Activated naive CD4-positive, alpha-beta T cell treated with anti-CD3 and anti-CD28 coated beads for 36 hours (primary cell): ENCODE data around the gene PLA2G4F. TPM values are rescaled to one million over a fixed set of nuclear protein-coding genes. Genes with fewer than 3 reads are reported as not detected.

ENCODE experiments used
- CTCF ChIA-PET: fragments of 350-600 bp; sonication (Branson Sonifier 250); formaldehyde crosslinking; loops from one replicate; lab custom pipeline; 2021; ENCODE audit warnings: antibody characterized with exemption; lab: Charles Lee
- DNase-seq: peaks from one replicate; pipeline ENCODE4 v3.0.0-alpha.2; 2020
- H3K27ac Mint-ChIP-seq: one replicate; pipeline ENCODE4 v1.8.0; 2021; ENCODE audit warnings: mild to moderate bottlenecking, mixed read lengths
- H3K27me3 Mint-ChIP-seq: one replicate; pipeline ENCODE4 v1.8.0; 2021; ENCODE audit warnings: low read depth, mixed read lengths
- H3K36me3 Mint-ChIP-seq: one replicate; pipeline ENCODE4 v1.8.0; 2021; ENCODE audit warnings: low read depth, mixed read lengths
- H3K4me1 Mint-ChIP-seq: one replicate; pipeline ENCODE4 v1.8.0; 2021; ENCODE audit warnings: low read depth, mixed read lengths
- H3K4me3 Mint-ChIP-seq: one replicate; pipeline ENCODE4 v1.8.0; 2021; ENCODE audit warnings: mild to moderate bottlenecking, moderate library complexity, mixed read lengths
- H3K9me3 Mint-ChIP-seq: one replicate; pipeline ENCODE4 v1.8.0; 2021; ENCODE audit warnings: mixed read lengths
- intact Hi-C: fragments of 100-400 bp; cut with micrococcal nuclease; formaldehyde crosslinking; loops from one replicate; pipeline ENCODE4 v1.15.1; 2023
- total RNA-seq, 2 experiments: library from RNA; stranded (reverse); gene quantifications; one replicate each; pipeline ENCODE4 v1.2.3, GENCODE V29; 2021

Gene PLA2G4F
- total RNA-seq, 2 experiments from 2014 or later, result not detected

DNA sequence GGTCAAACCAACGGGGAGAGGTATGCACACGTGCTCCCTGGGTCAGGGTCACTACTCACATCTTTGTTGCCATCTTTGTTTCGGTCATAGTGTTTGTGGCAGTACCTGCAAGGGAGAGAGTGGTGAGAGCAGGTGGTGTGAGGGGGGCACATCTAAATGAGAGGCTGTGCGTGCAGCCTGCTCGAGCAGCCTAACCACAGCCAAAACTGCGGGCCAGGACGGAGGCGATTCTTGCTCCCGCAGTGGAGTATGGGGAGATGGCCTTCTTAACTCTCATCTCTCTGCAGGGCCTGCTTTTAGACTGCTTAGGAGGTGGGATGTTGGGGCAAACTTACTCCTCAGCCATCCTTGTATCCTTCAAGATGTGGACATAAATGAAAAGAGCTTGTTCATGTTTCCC lies 6.9 kb upstream of the PLA2G4F start:
- Mint-ChIP-seq H3K27ac (no peak overlapping the region), H3K9me3 (no peaks in the 10 kb centered on the region)
- no peak for DNase-seq

DNA sequence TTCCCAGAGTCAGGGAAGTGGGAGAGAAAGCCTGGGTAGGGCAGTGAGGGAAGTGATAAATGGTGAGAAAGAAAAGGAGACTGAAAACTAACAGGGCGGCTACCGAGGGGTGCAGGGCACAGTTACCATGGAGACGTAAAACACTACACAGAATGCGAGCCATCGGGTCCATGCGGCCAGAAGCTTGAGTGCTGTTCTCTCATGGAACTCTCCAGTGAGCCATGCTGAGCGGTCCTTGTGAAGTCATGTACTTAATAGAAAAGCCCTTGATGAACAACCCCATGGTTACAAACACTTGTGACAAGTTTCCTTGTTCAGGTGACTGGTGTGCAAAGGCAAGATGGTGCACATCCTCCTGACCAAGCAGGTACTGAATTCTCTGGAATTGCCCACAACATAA lies 3.7 kb upstream of the PLA2G4F start:
- no peak for DNase-seq
- Mint-ChIP-seq H3K27me3 (no peaks in the 10 kb centered on the region), H3K4me1 (no peaks in the 10 kb centered on the region), H3K36me3 (peaks cover 28% of the 10 kb centered on the region), H3K27ac (peak overlapping the region; percentile 13), H3K4me3 (no peak overlapping the region), H3K9me3 (no peaks in the 10 kb centered on the region)
- intact Hi-C loops, result no loop called here
- CTCF ChIA-PET, result no interaction called here

More for the DNA sequence above, 6.9 kb upstream of the PLA2G4F start:
- intact Hi-C loops, result no loop called here
- Mint-ChIP-seq H3K36me3 (peaks cover 43% of the 10 kb centered on the region), H3K4me1 (no peaks in the 10 kb centered on the region), H3K27me3 (no peaks in the 10 kb centered on the region), H3K4me3 (no peak overlapping the region)
- CTCF ChIA-PET, result interaction anchor here (1.1 to 1.5 kb wide), 2 partner anchors 25 to 222 kb away, joined by 4 read pairs; no protein-coding TSS in a partner anchor

DNA sequence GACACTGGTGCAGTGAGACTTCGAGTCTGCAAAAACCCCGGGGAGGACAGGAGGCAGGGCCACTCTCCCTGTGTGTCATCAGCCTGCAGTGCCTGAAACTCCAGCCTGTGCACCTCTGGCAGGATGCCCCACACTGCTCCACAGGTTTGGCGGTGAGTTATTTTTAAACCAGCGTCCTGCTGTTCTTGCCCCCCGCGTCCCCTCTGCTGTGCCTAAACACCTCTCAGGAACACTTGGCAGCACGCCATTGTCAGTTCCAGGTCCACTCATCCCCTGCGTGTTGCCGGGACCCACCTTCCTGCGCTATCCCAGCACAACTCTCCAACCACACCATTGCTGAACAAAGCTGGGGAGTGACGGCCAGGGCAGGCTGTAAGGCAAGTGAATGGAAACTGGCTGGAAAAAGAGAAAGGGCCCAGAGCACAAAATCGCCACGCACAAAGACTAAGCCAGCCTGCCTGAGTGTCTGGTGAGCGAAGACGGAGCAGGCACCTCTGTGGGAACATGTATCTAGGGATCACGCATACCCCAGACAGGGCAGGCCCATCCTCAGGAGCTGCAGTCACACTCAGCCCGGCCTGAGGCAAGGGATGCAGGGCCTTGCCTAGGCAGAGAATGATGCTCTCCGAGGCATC lies 3.1 kb upstream of the PLA2G4F start:
- H3K27me3 Mint-ChIP-seq, result no peaks in the 10 kb centered on the region
- H3K9me3 Mint-ChIP-seq, result no peaks in the 10 kb centered on the region
- intact Hi-C loops, result no loop called here
- H3K4me1 Mint-ChIP-seq, result no peaks in the 10 kb centered on the region
- H3K36me3 Mint-ChIP-seq, result peaks cover 28% of the 10 kb centered on the region
- CTCF ChIA-PET, result no interaction called here
- H3K4me3 Mint-ChIP-seq, result no peak overlapping the region
- no peak overlapping the region for H3K27ac Mint-ChIP-seq
- no peak for DNase-seq

- Mint-ChIP-seq H3K27me3 (no peaks in the 10 kb centered on the region), H3K27ac (peak overlapping the region; percentile 5), H3K4me1 (no peaks in the 10 kb centered on the region), H3K4me3 (no peak overlapping the region), H3K9me3 (no peaks in the 10 kb centered on the region), H3K36me3 (peaks cover 26% of the 10 kb centered on the region)
- intact Hi-C loops, result no loop called here
- DNase-seq, result no peak
- CTCF ChIA-PET, result no interaction called here
Observed at GRCh38 chr15:42158941-42159340, 2.5 kb upstream of the PLA2G4F start.

DNA sequence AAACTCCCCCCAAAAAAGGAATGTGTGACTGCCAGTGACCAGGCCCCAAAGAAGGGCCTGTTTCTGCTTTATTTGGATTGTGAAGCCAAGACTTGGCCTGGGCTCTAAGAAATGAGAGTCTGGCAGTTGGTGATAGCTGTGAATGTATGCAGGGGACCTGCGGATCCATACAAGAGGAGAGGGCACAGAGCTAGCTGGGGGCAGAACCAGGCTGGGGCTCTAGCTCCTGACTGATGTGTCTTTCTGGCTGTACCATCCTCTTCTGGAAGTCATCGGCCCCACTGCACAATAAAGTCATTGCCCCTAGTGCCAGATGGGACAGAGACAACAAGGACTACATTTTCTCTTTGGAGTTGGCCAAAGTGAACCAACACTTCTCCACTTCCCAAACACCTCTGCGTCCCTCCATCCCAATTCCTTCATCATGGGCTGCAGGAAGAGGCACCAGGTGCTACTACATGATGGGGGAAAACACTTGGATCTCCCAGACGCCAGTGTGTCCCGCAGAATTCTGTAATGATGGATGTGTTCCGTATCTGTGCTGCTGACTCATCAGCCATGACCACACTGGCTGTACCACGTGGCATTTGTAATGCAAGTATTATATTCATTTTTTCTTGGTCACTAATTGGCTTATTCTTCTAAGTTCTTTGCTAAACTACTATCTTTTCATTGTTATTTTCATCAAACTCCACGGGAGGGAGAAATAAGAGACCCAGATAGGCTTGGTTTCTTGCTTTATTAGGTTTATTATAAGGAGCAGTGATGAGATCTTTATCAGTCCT lies 1.7 kb upstream of the PLA2G4F start:
- Mint-ChIP-seq H3K4me1 (no peaks in the 10 kb centered on the region), H3K27me3 (no peaks in the 10 kb centered on the region), H3K36me3 (peaks cover 20% of the 10 kb centered on the region), H3K4me3 (no peak overlapping the region), H3K27ac (no peak overlapping the region), H3K9me3 (no peaks in the 10 kb centered on the region)
- no peak for DNase-seq
- CTCF ChIA-PET, result no interaction called here
- intact Hi-C loops, result no loop called here

- no peak overlapping the region for H3K4me3 Mint-ChIP-seq
- H3K27me3 Mint-ChIP-seq, result no peaks in the 10 kb centered on the region
- H3K27ac Mint-ChIP-seq, result no peak overlapping the region
- intact Hi-C loops, result no loop called here
- DNase-seq, result no peak
- peaks cover 14% of the 10 kb centered on the region for H3K36me3 Mint-ChIP-seq
- no peaks in the 10 kb centered on the region for H3K9me3 Mint-ChIP-seq
- CTCF ChIA-PET, result interaction anchor here (1.1 kb wide), 1 partner anchor 44 kb away, joined by 3 read pairs; no protein-coding TSS in a partner anchor
- H3K4me1 Mint-ChIP-seq, result no peaks in the 10 kb centered on the region
Observed at GRCh38 chr15:42157381-42157780, 945 bp upstream of the PLA2G4F start.

- Mint-ChIP-seq H3K4me3 (no peak overlapping the region), H3K27me3 (no peaks in the 10 kb centered on the region), H3K9me3 (no peaks in the 10 kb centered on the region), H3K36me3 (peaks cover 10% of the 10 kb centered on the region), H3K4me1 (no peaks in the 10 kb centered on the region), H3K27ac (no peak overlapping the region)
- CTCF ChIA-PET, result no interaction called here
- DNase-seq, result no peak
- intact Hi-C loops, result no loop called here
Observed at GRCh38 chr15:42155546-42156242, 742 bp downstream of the PLA2G4F start.

GRCh38 chr15:42154956-42155355 lies 1.5 kb downstream of the PLA2G4F start:
- CTCF ChIA-PET, result no interaction called here
- DNase-seq, result no peak
- H3K36me3 Mint-ChIP-seq, result peaks cover 9% of the 10 kb centered on the region
- no peaks in the 10 kb centered on the region for H3K27me3 Mint-ChIP-seq
- intact Hi-C loops, result no loop called here
- H3K4me1 Mint-ChIP-seq, result no peaks in the 10 kb centered on the region
- H3K9me3 Mint-ChIP-seq, result no peaks in the 10 kb centered on the region
- H3K27ac Mint-ChIP-seq, result no peak overlapping the region
- H3K4me3 Mint-ChIP-seq, result no peak overlapping the region

GRCh38 chr15:42154212-42154941 lies 2.1 kb downstream of the PLA2G4F start:
- no peaks in the 10 kb centered on the region for H3K4me1 Mint-ChIP-seq
- intact Hi-C loops, result no loop called here
- H3K27me3 Mint-ChIP-seq, result no peaks in the 10 kb centered on the region
- CTCF ChIA-PET, result interaction anchor here (0.6 kb wide), 1 partner anchor 40 kb away, joined by 3 read pairs; no protein-coding TSS in a partner anchor
- H3K27ac Mint-ChIP-seq, result no peak overlapping the region
- H3K9me3 Mint-ChIP-seq, result no peaks in the 10 kb centered on the region
- DNase-seq, result no peak
- H3K36me3 Mint-ChIP-seq, result peaks cover 4% of the 10 kb centered on the region
- no peak overlapping the region for H3K4me3 Mint-ChIP-seq

DNA sequence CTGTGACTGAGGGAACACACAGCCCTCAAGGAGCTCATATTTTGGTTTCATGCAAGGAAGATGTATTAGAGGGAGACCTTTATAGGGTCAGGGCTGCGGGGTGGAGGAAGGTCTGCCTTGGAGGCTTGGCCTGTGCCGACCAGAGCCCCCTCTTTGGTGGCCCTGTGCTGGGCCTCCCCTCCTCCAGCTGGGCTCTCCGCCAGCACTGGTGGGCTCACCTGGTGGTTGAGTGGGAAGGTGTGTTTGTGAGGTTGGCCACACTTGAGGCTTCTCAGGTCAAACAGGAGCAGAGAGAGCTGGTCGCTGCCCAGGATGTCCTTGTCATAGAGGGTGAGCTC lies 2.6 kb downstream of the PLA2G4F start:
- no peak overlapping the region for H3K4me3 Mint-ChIP-seq
- no peaks in the 10 kb centered on the region for H3K27me3 Mint-ChIP-seq
- CTCF ChIA-PET, result interaction anchor here (0.6 kb wide), 1 partner anchor 40 kb away, joined by 3 read pairs; no protein-coding TSS in a partner anchor
- intact Hi-C loops, result no loop called here
- H3K36me3 Mint-ChIP-seq, result peaks cover 1% of the 10 kb centered on the region
- no peaks in the 10 kb centered on the region for H3K9me3 Mint-ChIP-seq
- no peak for DNase-seq
- H3K4me1 Mint-ChIP-seq, result no peaks in the 10 kb centered on the region
- H3K27ac Mint-ChIP-seq, result no peak overlapping the region

GRCh38 chr15:42152921-42153698 lies 3.3 kb downstream of the PLA2G4F start:
- CTCF ChIA-PET, result no interaction called here
- no peaks in the 10 kb centered on the region for H3K36me3 Mint-ChIP-seq
- H3K27ac Mint-ChIP-seq, result no peak overlapping the region
- no peak overlapping the region for H3K4me3 Mint-ChIP-seq
- no peaks in the 10 kb centered on the region for H3K27me3 Mint-ChIP-seq
- H3K4me1 Mint-ChIP-seq, result no peaks in the 10 kb centered on the region
- intact Hi-C loops, result no loop called here
- DNase-seq, result no peak
- no peaks in the 10 kb centered on the region for H3K9me3 Mint-ChIP-seq
